Measurements from ENCODE around the gene EPB41L1.

EPB41L1 gene

DNA sequence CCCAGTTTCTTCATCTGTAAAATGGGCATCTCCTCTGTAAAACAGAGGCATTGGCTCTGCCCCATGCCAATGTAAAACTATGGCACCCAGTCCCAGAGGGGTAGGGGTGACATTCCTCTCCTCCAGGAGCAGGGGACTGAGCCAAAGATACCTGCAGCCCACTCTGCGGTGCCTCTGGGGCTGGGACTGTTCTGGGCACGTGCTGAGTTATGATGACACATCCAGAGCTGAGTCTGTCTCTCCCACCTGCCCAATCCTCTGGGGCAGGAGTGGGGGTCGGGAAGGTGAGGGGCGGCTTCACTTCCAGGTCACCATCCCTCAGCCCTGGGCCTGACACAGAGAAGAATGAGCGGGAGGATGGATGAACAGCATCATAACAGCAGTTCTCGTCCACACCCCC, 111.6 kb downstream of the EPB41L1 start:
- no peak for DNase-seq

DNA sequence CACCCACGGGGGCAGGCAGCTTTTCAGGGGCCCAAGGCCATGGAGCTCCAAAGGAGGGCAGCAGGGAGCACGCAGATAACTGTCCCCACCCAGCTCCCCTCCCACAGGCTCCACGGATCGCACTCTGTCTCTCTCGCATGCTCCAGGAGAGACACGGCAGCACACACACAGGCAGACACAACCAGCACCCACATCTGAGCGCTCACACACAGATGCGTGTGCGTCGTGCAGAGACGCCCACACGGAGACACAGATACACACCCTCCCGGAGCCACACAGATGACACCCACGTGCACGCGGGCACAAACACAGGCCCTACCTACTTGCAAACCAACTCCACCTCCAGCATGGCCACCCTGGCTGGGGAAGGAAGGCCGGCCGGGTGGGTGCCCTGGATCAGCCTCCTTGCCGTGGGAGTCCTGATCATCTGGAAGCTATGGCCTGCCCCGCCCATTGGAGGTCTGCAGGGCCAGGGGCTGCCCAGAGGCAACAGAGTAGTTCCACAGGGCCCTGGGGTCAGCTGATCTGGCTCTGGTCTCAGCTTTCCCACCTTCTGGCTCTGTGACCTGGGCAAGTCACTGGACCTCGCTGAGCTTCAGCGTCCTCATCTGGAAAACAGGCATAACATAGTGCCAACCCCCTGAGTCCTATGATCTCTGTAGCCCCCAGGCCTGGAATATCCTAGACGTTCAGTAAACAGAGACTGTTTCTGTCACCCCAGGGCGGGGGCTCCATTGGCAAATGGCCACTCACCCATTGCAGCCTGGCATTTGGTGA, 113.3 kb downstream of the EPB41L1 start:
- no peak for DNase-seq

GRCh38 chr20:36268440-36269342, 114.2 kb downstream of the EPB41L1 start:
- no peak for DNase-seq

DNA sequence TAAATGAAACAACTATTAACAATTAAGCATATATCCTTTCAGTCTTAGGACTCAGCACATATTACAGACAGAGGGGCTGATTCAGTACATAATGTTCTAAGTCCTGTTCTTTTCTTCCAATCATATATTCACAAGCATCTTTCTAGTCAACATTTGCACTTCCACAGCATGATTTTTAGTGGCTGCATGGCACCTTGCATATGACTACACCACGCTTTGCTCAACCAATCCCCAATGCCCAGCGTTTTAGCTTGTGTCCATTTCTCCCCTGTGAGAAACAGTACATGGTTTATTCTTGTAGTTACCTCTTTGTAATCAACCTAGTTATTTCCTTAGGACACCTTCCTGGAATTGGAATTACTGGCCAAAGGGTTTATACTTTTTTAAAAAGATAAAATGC, 115.0 kb downstream of the EPB41L1 start:
- no peak for DNase-seq

GRCh38 chr20:36270744-36271638, 116.5 kb downstream of the EPB41L1 start:
- no peak for DNase-seq

- DNase-seq, result no peak
Observed at GRCh38 chr20:36271639-36272546, 117.4 kb downstream of the EPB41L1 start.

- DNase-seq, result no peak
Observed at GRCh38 chr20:36272547-36273220, 118.1 kb downstream of the EPB41L1 start.

DNA sequence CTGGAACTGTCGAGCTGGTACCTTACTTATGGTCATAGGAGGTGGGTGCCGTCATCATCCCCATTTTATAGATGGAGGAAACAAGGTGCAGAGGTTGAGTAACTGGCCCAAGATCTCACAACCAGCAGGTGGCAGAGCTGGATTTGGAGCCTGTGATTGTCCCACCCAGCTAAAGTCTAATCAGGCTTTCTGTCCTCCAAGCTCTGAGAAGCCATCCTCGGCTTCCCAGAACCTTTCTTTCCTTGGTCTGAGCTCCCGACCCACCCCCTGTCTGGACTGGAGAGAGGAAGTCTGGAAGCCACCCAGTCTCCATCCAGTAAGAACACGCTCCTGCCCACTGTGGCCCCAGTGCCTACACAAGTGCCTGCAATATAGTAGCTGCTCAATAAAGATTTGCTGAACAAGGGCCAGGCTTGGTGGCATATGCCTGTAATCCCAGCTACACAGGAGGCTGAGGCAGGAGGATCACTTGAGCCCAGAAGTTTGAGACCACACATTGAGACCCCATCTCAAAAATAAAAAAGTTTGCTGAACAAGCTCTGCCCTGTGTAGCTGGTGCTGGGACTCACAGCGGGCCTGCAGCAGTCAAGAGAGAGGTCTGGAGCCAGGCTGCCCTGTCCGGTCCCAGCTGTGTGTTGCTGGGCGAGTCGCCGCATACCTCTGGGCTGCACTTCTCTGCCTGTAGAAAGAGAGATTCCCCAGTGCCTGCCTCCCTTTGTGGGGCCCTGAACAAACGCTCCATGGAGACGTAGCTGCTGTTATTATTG, 119.1 kb downstream of the EPB41L1 start:
- DNase-seq, result no peak

DNA sequence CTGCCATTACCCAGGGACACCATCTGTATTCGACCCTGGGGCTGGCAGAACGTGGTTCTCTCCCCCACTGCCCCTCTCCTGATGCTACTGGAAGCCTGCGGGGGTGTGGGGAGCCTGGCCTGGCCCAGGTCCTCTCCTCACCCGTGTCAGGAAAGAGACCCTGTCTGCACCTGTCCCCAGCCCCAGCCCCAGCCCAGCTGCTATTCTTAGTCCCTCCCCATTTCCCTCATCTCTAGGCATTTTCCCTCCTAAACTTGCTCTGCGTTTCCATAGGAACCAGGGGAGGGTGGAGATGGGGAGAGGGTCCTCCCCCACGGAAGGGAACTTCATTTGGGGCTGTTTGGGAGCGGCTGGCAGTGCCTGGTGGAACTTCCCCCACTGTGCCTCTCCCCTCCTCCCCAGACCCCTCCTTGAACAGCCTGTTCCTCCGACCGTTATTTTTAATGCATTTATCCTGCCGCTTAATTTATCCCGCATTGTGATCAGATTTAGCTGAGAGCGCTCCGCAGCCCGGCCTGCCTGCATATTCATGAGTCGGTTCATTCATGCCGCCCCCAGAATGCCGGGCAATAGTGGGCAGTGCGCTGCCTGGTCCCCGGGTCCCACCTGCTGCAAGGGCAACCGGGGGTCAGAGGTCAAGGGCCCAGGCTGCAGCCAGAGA, 119.8 kb downstream of the EPB41L1 start:
- no peak for DNase-seq

DNA sequence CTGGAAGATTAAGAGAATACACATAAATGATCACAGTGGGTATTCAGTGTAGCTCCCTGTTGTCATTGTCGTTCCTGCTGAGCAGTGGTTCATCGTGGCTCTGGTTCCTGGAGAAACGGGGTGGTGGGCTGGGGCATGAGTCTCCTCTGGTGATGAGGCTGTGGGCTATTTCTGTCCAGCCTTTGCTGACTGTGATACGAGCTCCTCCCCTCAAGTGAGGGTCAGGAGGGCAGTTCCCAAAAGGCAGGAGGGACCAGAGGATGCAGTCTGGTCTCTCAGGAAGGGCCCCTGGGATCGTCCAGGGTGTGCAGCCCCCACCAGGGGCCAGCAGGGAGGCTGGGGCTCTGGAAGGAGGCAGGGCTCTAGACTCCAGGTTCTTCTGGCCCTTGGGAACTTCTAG, 120.5 kb downstream of the EPB41L1 start:
- no peak for DNase-seq

- DNase-seq, result no peak
Observed at GRCh38 chr20:36275441-36276189, 121.1 kb downstream of the EPB41L1 start.

DNA sequence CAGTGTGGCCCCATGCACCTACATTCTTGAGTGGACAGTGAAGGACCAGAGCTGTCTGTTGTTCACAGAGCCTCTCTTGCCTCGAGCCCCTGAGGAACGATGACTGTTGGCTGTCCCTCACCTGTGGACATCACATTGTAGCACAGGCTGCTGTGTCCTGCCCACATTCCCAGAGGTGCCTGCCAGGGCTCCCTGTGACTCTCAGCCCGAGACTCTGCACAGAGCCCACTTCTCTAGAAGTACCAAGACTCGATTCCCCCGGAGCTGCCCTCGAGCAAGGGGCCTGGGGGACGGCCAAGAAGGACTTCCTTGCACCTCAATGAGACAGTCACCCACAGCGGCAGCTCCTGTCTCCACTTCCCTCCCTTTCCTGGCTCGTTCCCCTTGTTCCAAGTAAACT, 123.0 kb downstream of the EPB41L1 start:
- DNase-seq, result no peak

- no peak for DNase-seq
Observed at GRCh38 chr20:36279362-36279761, 124.8 kb downstream of the EPB41L1 start.

- no peak for DNase-seq
Observed at GRCh38 chr20:36279776-36280175, 125.2 kb downstream of the EPB41L1 start.

DNA sequence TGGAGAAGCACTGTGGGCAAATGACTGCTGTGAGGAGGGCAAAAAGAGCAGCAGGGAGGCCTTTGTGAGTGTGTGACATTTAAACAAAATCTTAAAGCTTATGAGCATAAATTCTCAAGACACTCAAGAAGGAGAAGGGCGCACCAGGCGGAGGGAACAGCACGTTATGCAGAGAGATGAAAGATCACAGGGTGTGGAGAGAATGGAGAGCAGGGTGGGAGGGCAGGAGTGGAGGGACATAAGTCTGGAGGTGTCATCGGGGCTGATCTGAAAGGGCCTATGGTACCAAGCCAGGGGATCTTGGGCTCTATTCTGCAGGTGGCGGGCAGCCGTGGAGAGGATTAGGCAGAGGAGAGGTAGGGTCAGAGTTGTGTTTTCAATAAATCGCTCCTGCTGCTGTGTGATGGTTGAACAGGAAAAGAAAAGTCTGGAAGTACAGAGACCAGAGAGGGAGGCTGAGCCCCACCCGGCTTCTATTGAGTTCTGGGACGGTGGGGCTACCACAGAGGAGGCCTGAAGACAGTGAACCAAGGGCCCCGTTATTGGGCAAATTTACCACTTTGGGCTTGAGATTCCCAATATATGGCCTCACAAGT, 127.3 kb downstream of the EPB41L1 start:
- DNase-seq, result no peak
